HepG2 (cell line): ENCODE results near the gene SEMA3F. TPM values are rescaled to one million over a fixed set of nuclear protein-coding genes. Genes with fewer than 3 reads are reported as not detected.

ENCODE experiments used
- CBX2 ChIP-seq, 2 experiments: fragments of 200-600 bp in 1 of 2; sonication (generic); formaldehyde crosslinking in 1 of 2; IDR thresholded peaks; 2 replicates each; pipeline versions ENCODE4 v1.7.0 to v1.8.1; 2018 to 2022; ENCODE audit warnings: low read depth in 2 of 2, low read length in 1 of 2, mild to moderate bottlenecking in 1 of 2, missing genetic modification reagents in 1 of 2
- DPF2 ChIP-seq: sonication (generic); formaldehyde crosslinking; IDR thresholded peaks from 2 replicates; pipeline ENCODE4 v1.4.0; 2020; ENCODE audit warnings: mild to moderate bottlenecking, low read depth, missing genetic modification reagents, borderline replicate concordance
- GABPA ChIP-seq, 2 experiments: IDR thresholded peaks; 2 replicates each; pipeline ENCODE4 v1.6.1; 2011 to 2016; ENCODE audit warnings: low read depth in 2 of 2, low read length in 1 of 2, missing biosample characterization in 1 of 2, missing genetic modification characterization in 1 of 2
- GATA4 ChIP-seq: sonication (generic); IDR thresholded peaks from 2 replicates; pipeline ENCODE4 v1.6.1; 2016; ENCODE audit warnings: antibody characterized with exemption, low read depth, borderline replicate concordance
- HDAC1 ChIP-seq: sonication (generic); formaldehyde crosslinking; IDR thresholded peaks from 2 replicates; pipeline ENCODE4 v1.5.1; 2020; ENCODE audit warnings: mild to moderate bottlenecking, missing genetic modification reagents
- HOXA7 ChIP-seq: sonication (generic); formaldehyde crosslinking; IDR thresholded peaks from 2 replicates; pipeline ENCODE4 v1.8.1; 2022; ENCODE audit warnings: mild to moderate bottlenecking, missing genetic modification reagents, moderate library complexity
- HOXD1 ChIP-seq: sonication (generic); formaldehyde crosslinking; IDR thresholded peaks from 2 replicates; pipeline ENCODE4 v1.5.0; 2020; ENCODE audit warnings: missing genetic modification reagents
- JUN ChIP-seq: sonication (generic); formaldehyde crosslinking; IDR thresholded peaks from 2 replicates; pipeline ENCODE4 v1.4.0; 2020; ENCODE audit warnings: mild to moderate bottlenecking, missing genetic modification reagents
- MEIS1 ChIP-seq: sonication (generic); formaldehyde crosslinking; IDR thresholded peaks from 2 replicates; pipeline ENCODE4 v1.9.0; 2021; ENCODE audit warnings: mild to moderate bottlenecking, missing genetic modification reagents, moderate library complexity, borderline replicate concordance
- NFE2 ChIP-seq: sonication (generic); formaldehyde crosslinking; IDR thresholded peaks from 2 replicates; pipeline ENCODE4 v1.4.0; 2020; ENCODE audit warnings: missing genetic modification reagents
- NPAS2 ChIP-seq: sonication (generic); formaldehyde crosslinking; IDR thresholded peaks from 2 replicates; pipeline ENCODE4 v1.8.0; 2022; ENCODE audit warnings: mild to moderate bottlenecking, missing genetic modification reagents, borderline replicate concordance
- RAD51 ChIP-seq: fragments of 450-650 bp; IDR thresholded peaks from 2 replicates; pipeline ENCODE4 v1.6.1; 2016; ENCODE audit warnings: borderline replicate concordance
- RXRB ChIP-seq: IDR thresholded peaks from 2 replicates; pipeline ENCODE4 v1.6.1; 2016; ENCODE audit warnings: borderline replicate concordance, missing genetic modification reagents, missing compliant biosample characterization
- SKI ChIP-seq: fragments of 450-650 bp; IDR thresholded peaks from one replicate; pipeline ENCODE4 v1.6.1; 2018; ENCODE audit warnings: mild to moderate bottlenecking; ENCODE audit not compliant: partially characterized antibody
- SMARCC2 ChIP-seq: fragments of 450-650 bp; IDR thresholded peaks from 2 replicates; pipeline ENCODE4 v1.6.1; 2017; ENCODE audit warnings: antibody characterized with exemption, mild to moderate bottlenecking
- ZBTB7B ChIP-seq: sonication (generic); formaldehyde crosslinking; IDR thresholded peaks from 2 replicates; pipeline ENCODE4 v1.4.0; 2020; ENCODE audit warnings: missing genetic modification reagents
- ZFP1 ChIP-seq: IDR thresholded peaks from 2 replicates; pipeline ENCODE4 v1.6.1; 2016
- ZKSCAN1 ChIP-seq: fragments of 150-350 bp; IDR thresholded peaks from 2 replicates; pipeline ENCODE4 v1.6.1; 2014; ENCODE audit warnings: low read length
- ZNF383 ChIP-seq: sonication (generic); formaldehyde crosslinking; IDR thresholded peaks from 2 replicates; pipeline ENCODE4 v1.4.0; 2020; ENCODE audit warnings: missing genetic modification reagents, mild to moderate bottlenecking, borderline replicate concordance
- ZNF724P ChIP-seq: sonication (generic); formaldehyde crosslinking; IDR thresholded peaks from 2 replicates; pipeline ENCODE4 v1.8.0; 2022; ENCODE audit warnings: missing genetic modification reagents, borderline replicate concordance
- ZNF788 ChIP-seq: sonication (generic); formaldehyde crosslinking; IDR thresholded peaks from 2 replicates; pipeline ENCODE4 v1.5.0; 2020; ENCODE audit warnings: mild to moderate bottlenecking, missing genetic modification reagents, borderline replicate concordance
- ZNF790 ChIP-seq: sonication (generic); formaldehyde crosslinking; IDR thresholded peaks from 2 replicates; pipeline ENCODE4 v1.8.0; 2022; ENCODE audit warnings: missing genetic modification reagents, mild to moderate bottlenecking, borderline replicate concordance
- ZNF850 ChIP-seq: sonication (generic); formaldehyde crosslinking; conservative IDR thresholded peaks from 2 replicates; pipeline ENCODE4 v1.9.0; 2021; ENCODE audit warnings: mild to moderate bottlenecking, missing genetic modification reagents
- ZSCAN9 ChIP-seq: IDR thresholded peaks from 2 replicates; pipeline ENCODE4 v1.6.1; 2016; ENCODE audit warnings: borderline replicate concordance
- polyA plus RNA-seq, 8 experiments: library from polyadenylated mRNA; depleted of rRNA in 3 of 8; stranded (reverse) in 7 of 8; unstranded in 1 of 8; fragments of >200 nt; fragmentation: Illumina TruSeq in 4 of 8; extraction: Trizol in 4 of 8; gene quantifications; 2 replicates each; pipeline versions ENCODE4 v1.2.1 to v1.2.3, GENCODE V29; 2011 to 2016; ENCODE audit warnings: low read depth in 4 of 8, missing spikeins in 1 of 8, mixed read lengths in 1 of 8; ENCODE audit not compliant: insufficient read depth in 1 of 8
- total RNA-seq, 5 experiments: library from RNA; depleted of rRNA; stranded (reverse); fragments of >200 nt; fragmentation: Illumina TruSeq; extraction: Trizol; gene quantifications; 2 replicates each; pipeline ENCODE4 v1.2.3, GENCODE V29; 2016; ENCODE audit warnings: low read depth in 1 of 5
- TF ChIP-seq, protein P1 (sequence below): sonication (generic); formaldehyde crosslinking; IDR thresholded peaks from 2 replicates; pipeline ENCODE4 v1.5.1; 2020; ENCODE audit warnings: missing genetic modification reagents, mild to moderate bottlenecking, borderline replicate concordance
- TF ChIP-seq, protein P2 (sequence below): sonication (generic); formaldehyde crosslinking; IDR thresholded peaks from 2 replicates; pipeline ENCODE4 v1.4.0; 2020; ENCODE audit warnings: missing genetic modification reagents; ENCODE audit errors: not compliant biosample characterization

The SEMA3F gene
- total and polyA plus RNA-seq, 2 of the 13 experiments (the other 11 are each of a cell fraction or from before 2014, with no cell fraction given) = 7.6 to 17.2 TPM

DNA sequence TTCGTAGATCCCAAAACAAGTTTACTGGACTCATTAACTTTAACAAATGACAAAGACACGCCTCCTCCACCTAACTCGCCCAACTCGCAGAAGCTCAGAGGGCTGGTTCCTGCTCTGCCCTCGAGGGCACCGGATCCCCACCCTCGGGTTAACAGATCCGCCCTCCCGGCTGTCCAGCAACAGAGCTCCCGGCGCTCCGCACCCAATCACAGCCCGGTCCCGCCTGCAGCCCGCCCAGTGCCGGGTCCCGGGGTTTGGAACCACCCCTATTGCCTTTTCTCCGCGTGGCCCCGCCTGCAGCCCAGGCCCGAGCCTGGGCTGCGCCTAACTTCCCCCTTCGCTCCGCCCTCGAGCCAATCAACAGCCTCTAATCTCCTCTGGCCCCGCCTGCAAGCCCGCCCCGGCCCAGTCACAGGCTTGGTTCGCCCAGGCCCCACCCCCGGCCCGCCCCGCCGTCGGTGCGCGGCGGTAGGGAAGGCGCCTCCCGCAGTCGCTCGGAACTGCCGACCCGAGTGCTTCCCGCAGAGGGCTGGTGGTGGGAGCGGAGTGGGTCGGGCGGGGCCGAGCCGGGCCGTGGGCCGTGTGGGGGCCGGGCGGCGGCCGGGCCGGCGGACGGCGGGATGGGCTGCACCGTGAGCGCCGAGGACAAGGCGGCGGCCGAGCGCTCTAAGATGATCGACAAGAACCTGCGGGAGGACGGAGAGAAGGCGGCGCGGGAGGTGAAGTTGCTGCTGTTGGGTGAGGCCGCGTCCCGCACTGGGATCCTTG lies 80.8 kb downstream of the SEMA3F start, which contains the start of gene GNAI2 (continued):
- TF ChIP-seq JUN (no peak), HOXD1 (CRISPR knock-in tag) (0 out of 2 replicates have a peak, but pooled peaks have one; percentile 47), HOXA7 (no peak), RAD51 (no peak), ZNF790 (CRISPR knock-in tag) (peak; percentile 22; the same call in 1 of the 2 replicates), ZBTB7B (peak; percentile 51; the same call in 1 of the 2 replicates), RXRB (no peak), CBX2 (IDR thresholded peaks at IDR 0.05; ENCODE audit: low read depth, low read length) (no peak), CBX2 (CRISPR knock-in tag; IDR thresholded peaks at IDR 0.05; ENCODE audit: low read depth) (no peak), ZNF724P (no peak), ZKSCAN1 (no peak), MEIS1 (CRISPR knock-in tag) (no peak), ZNF383 (no peak), NPAS2 (CRISPR knock-in tag) (no peak), ZNF850 (CRISPR knock-in tag) (no peak), HDAC1 (CRISPR knock-in tag) (peak; percentile 64), GATA4 (no peak; the same call in 1 of the 2 replicates), NFE2 (CRISPR knock-in tag) (no peak), ZFP1 (0 out of 2 replicates have a peak, but pooled peaks have one; percentile 37), SKI (peak; percentile 65), SMARCC2 (no peak), DPF2 (no peak), ZNF788 (CRISPR knock-in tag) (no peak; the same call in 1 of the 2 replicates), ZSCAN9 (CRISPR knock-in tag) (no peak; the same call in 1 of the 2 replicates), GABPA (IDR thresholded peaks at IDR 0.05; ENCODE audit: low read depth, low read length) (peak; percentile 28), GABPA (CRISPR knock-in tag; IDR thresholded peaks at IDR 0.05; ENCODE audit: low read depth) (peak; percentile 74)
- TF ChIP-seq, protein P1, sequence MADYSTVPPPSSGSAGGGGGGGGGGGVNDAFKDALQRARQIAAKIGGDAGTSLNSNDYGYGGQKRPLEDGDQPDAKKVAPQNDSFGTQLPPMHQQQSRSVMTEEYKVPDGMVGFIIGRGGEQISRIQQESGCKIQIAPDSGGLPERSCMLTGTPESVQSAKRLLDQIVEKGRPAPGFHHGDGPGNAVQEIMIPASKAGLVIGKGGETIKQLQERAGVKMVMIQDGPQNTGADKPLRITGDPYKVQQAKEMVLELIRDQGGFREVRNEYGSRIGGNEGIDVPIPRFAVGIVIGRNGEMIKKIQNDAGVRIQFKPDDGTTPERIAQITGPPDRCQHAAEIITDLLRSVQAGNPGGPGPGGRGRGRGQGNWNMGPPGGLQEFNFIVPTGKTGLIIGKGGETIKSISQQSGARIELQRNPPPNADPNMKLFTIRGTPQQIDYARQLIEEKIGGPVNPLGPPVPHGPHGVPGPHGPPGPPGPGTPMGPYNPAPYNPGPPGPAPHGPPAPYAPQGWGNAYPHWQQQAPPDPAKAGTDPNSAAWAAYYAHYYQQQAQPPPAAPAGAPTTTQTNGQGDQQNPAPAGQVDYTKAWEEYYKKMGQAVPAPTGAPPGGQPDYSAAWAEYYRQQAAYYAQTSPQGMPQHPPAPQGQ = no peak
- TF ChIP-seq, protein P2, sequence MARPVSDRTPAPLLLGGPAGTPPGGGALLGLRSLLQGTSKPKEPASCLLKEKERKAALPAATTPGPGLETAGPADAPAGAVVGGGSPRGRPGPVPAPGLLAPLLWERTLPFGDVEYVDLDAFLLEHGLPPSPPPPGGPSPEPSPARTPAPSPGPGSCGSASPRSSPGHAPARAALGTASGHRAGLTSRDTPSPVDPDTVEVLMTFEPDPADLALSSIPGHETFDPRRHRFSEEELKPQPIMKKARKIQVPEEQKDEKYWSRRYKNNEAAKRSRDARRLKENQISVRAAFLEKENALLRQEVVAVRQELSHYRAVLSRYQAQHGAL (CRISPR knock-in tag) = no peak
